Smooth muscle cell (in vitro differentiated cells): Measurements from ENCODE around the gene POMGNT1. TPM values are rescaled to one million over a fixed set of nuclear protein-coding genes. Genes with fewer than 3 reads are reported as not detected.

Source experiments
- DNase-seq: peaks from one replicate; lab custom pipeline; 2025; ENCODE audit not compliant: unreplicated experiment; lab: John Stamatoyannopoulos, UW
- H2AFZ ChIP-seq: fragments of 200-600 bp; sonication (generic); 2 replicates; pipeline ENCODE4 v1.6.0; 2016; ENCODE audit warnings: antibody characterized with exemption, low read depth, mild to moderate bottlenecking
- H3F3A ChIP-seq: fragments of 200-600 bp; sonication (generic); 2 replicates; pipeline ENCODE4 v1.6.0; 2017; ENCODE audit warnings: antibody characterized with exemption, low read depth
- H3K27ac ChIP-seq: fragments of 200-600 bp; sonication (generic); 2 replicates; pipeline ENCODE4 v1.5.1; 2016; ENCODE audit warnings: low read depth, mild to moderate bottlenecking
- H3K27me3 ChIP-seq: fragments of 200-600 bp; sonication (generic); 2 replicates; pipeline ENCODE4 v1.6.1; 2016; ENCODE audit warnings: low read depth, mild to moderate bottlenecking
- H3K36me3 ChIP-seq: fragments of 200-600 bp; sonication (generic); 2 replicates; pipeline ENCODE4 v1.5.1; 2016; ENCODE audit warnings: low read depth
- H3K4me1 ChIP-seq: fragments of 200-600 bp; sonication (generic); 2 replicates; pipeline ENCODE4 v1.5.1; 2016; ENCODE audit warnings: low read depth
- H3K4me2 ChIP-seq: fragments of 200-600 bp; sonication (generic); 2 replicates; pipeline ENCODE4 v1.6.0; 2016; ENCODE audit warnings: mild to moderate bottlenecking
- H3K4me3 ChIP-seq: fragments of 200-600 bp; sonication (generic); 2 replicates; pipeline ENCODE4 v1.5.1; 2016; ENCODE audit warnings: mild to moderate bottlenecking
- H3K79me2 ChIP-seq: fragments of 200-600 bp; sonication (generic); 2 replicates; pipeline ENCODE4 v1.6.0; 2016; ENCODE audit warnings: low read depth, mild to moderate bottlenecking
- H3K9ac ChIP-seq: fragments of 200-600 bp; sonication (generic); 2 replicates; pipeline ENCODE4 v1.6.0; 2016; ENCODE audit warnings: low read depth
- H3K9me3 ChIP-seq: fragments of 200-600 bp; sonication (generic); replicated peaks from 2 replicates; pipeline ENCODE4 v1.5.1; 2016; ENCODE audit warnings: low read depth
- H4K20me1 ChIP-seq: fragments of 200-600 bp; sonication (generic); 2 replicates; pipeline ENCODE4 v1.6.0; 2016; ENCODE audit warnings: low read depth
- CTCF ChIP-seq: fragments of 200-600 bp; sonication (generic); IDR thresholded peaks from 2 replicates; pipeline ENCODE4 v1.5.1; 2017; ENCODE audit warnings: borderline replicate concordance, mild to moderate bottlenecking, antibody characterized with exemption; ENCODE audit not compliant: insufficient read depth, poor library complexity, severe bottlenecking
- WGBS: methylation state at CpG from one replicate; pipeline ENCODE4 v1.1.7; 2016; ENCODE audit warnings: low lambda C conversion rate; 5-methylcytosine and 5-hydroxymethylcytosine counted together
- polyA plus RNA-seq: library from polyadenylated mRNA; unstranded; fragments of >200 nt; fragmentation: Nextera tagmentation; extraction: Ambion mirVana; gene quantifications from 2 replicates; pipeline ENCODE4 v1.2.1, GENCODE V29; 2016
- total RNA-seq: library from RNA; depleted of rRNA; stranded (reverse); fragments of >200 nt; gene quantifications from 2 replicates; pipeline ENCODE4 v1.2.3, GENCODE V29; 2014

The POMGNT1 gene
- total and polyA plus RNA-seq, 2 experiments from 2014 or later: 39.4 to 72.4 TPM

GRCh38 chr1:46175243-46175642 is 23.0 kb downstream of the POMGNT1 start:
- Histone ChIP-seq H3K79me2 (no peaks in the 10 kb centered on the region), H3K4me2 (peak overlapping the region; percentile 71), H4K20me1 (no peaks in the 10 kb centered on the region), H3K9ac (no peak overlapping the region), H3F3A (no peaks in the 10 kb centered on the region), H3K36me3 (no peaks in the 10 kb centered on the region), H3K27ac (peak overlapping the region; percentile 86), H3K4me1 (peaks cover 13% of the 10 kb centered on the region), H2AFZ (no peak overlapping the region), H3K9me3 (no peaks in the 10 kb centered on the region), H3K4me3 (no peak overlapping the region), H3K27me3 (no peaks in the 10 kb centered on the region)
- 47% methylated on average over 3 of the region's 3 CpGs for WGBS
- no peak for TF ChIP-seq CTCF
- no peak for DNase-seq

DNA sequence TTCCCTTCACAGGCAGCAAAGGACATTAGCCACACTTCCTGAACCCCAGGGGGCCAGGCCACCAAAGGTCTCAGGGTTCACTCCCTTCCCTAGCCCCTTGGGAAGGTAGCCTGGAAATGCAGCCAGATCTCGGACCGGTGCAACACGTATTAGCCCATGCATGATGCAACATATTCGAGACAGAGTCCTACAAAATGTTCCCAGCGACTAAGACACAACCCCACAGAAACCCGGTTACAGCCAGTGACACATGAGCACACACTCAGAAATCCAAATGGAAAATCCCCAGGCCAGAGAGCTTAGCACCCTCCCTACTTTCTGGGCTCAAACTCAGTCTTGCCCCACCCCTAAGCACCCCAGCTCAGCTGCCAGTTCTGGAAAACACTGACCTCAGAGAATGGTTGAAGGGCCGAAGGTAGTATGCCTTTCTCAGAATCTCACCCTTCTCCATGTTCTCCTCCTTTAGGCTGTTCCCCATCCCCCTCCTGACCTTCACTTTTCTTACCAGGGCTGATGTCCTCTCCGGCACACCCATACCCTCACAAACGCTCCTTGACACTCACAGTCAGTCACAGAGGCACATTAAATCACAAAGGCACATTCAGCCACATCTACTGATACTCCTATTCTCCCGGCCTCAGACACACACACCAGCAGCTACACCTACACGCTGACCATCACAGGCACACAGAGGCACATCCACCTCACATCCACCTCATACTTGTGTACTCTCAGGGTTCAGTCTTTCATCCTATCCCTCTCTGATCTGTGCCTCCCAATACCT is 23.6 kb downstream of the POMGNT1 start, which contains the start of gene TSPAN1:
Gene TSPAN1, plus strand, starts transcription at position 640 of the 784 bp plus-strand sequence. CDS start 6,021 bp downstream, outside the sequence.
- H3K27ac ChIP-seq: peak within 1 kb of the TSS; percentile 86
- peak within 1 kb of the TSS; percentile 38 for H3K9ac ChIP-seq
- 43% methylated on average over 11 of the region's 11 CpGs for WGBS
- no peaks in the 10 kb centered on the region for H3K27me3 ChIP-seq
- H3K9me3 ChIP-seq: no peaks in the 10 kb centered on the region
- no peaks in the 10 kb centered on the region for H4K20me1 ChIP-seq
- H3K4me1 ChIP-seq: peaks cover 13% of the 10 kb centered on the region
- no peaks in the 10 kb centered on the region for H3F3A ChIP-seq
- H3K4me2 ChIP-seq: peak within 1 kb of the TSS; percentile 71
- H3K4me3 ChIP-seq: no peak within 1 kb of the TSS
- H3K79me2 ChIP-seq: no peaks in the 10 kb centered on the region
- H2AFZ ChIP-seq: peak within 1 kb of the TSS; percentile 40
- TF ChIP-seq CTCF: no peak
- no peak for DNase-seq
- H3K36me3 ChIP-seq: no peaks in the 10 kb centered on the region

- H2AFZ ChIP-seq: peak overlapping the region; percentile 39
- WGBS: 37% methylated on average over 4 of the region's 4 CpGs
Observed at GRCh38 chr1:46173361-46173856, 24.8 kb downstream of the POMGNT1 start.

More at GRCh38 chr1:46173361-46173856, 24.8 kb downstream of the POMGNT1 start:
- Histone ChIP-seq H3K9ac (no peak overlapping the region), H3K9me3 (no peaks in the 10 kb centered on the region), H3F3A (no peaks in the 10 kb centered on the region), H3K4me1 (peaks cover 13% of the 10 kb centered on the region), H4K20me1 (no peaks in the 10 kb centered on the region), H3K27me3 (no peaks in the 10 kb centered on the region), H3K27ac (peak overlapping the region; percentile 86), H3K79me2 (no peaks in the 10 kb centered on the region), H3K4me3 (no peak overlapping the region), H3K4me2 (peak overlapping the region; percentile 71), H3K36me3 (no peaks in the 10 kb centered on the region)
- no peak for DNase-seq
- TF ChIP-seq CTCF: no peak
